GM23338 (cell line): ENCODE measurements around the gene C4A. TPM values are rescaled to one million over a fixed set of nuclear protein-coding genes. Genes with fewer than 3 reads are reported as not detected.
"Not testable (repeated sequence)": the region's sequence is repeated elsewhere in the genome, so short reads cannot be mapped to it uniquely, and the experiment has no call there.

Source experiments
- ATAC-seq: fragments of 200-7000 bp; cut with Tn5 transposase; 3 replicates; pipeline ENCODE4 v1.9.1; 2020
- DNase-seq: peaks from one replicate; pipeline ENCODE4 v3.0.0-alpha.2; 2015; ENCODE audit warnings: low spot score
- H2AFZ ChIP-seq: fragments of 200-600 bp; sonication (generic); 2 replicates; pipeline ENCODE4 v1.8.0; 2016; ENCODE audit warnings: antibody characterized with exemption, mild to moderate bottlenecking, moderate library complexity
- H3F3A ChIP-seq: fragments of 200-600 bp; sonication (generic); replicated peaks from 2 replicates; pipeline ENCODE4 v1.8.0; 2017; ENCODE audit warnings: antibody characterized with exemption, mixed run types, low read depth
- H3K27ac ChIP-seq: fragments of 200-600 bp; sonication (generic); 2 replicates; pipeline ENCODE4 v1.6.1; 2016; ENCODE audit warnings: low read depth
- H3K27me3 ChIP-seq: fragments of 200-600 bp; sonication (generic); 2 replicates; pipeline ENCODE4 v1.8.0; 2016; ENCODE audit warnings: mild to moderate bottlenecking, mixed run types, moderate library complexity; ENCODE audit not compliant: insufficient read depth
- H3K36me3 ChIP-seq: fragments of 200-600 bp; sonication (generic); 2 replicates; pipeline ENCODE4 v1.8.0; 2016; ENCODE audit warnings: mild to moderate bottlenecking; ENCODE audit not compliant: insufficient read depth
- H3K4me1 ChIP-seq: fragments of 200-600 bp; sonication (generic); 2 replicates; pipeline ENCODE4 v1.8.0; 2016; ENCODE audit warnings: mild to moderate bottlenecking, moderate library complexity; ENCODE audit not compliant: insufficient read depth
- H3K4me2 ChIP-seq: fragments of 200-600 bp; sonication (generic); 2 replicates; pipeline ENCODE4 v1.7.1; 2017; ENCODE audit warnings: mixed run types
- H3K4me3 ChIP-seq: fragments of 200-600 bp; sonication (generic); 2 replicates; pipeline ENCODE4 v1.6.1; 2016; ENCODE audit warnings: mixed run types
- H3K79me2 ChIP-seq: fragments of 200-600 bp; sonication (generic); replicated peaks from 2 replicates; pipeline ENCODE4 v1.8.0; 2017; ENCODE audit warnings: mild to moderate bottlenecking; ENCODE audit not compliant: insufficient read depth
- H3K9me2 ChIP-seq: fragments of 200-600 bp; sonication (generic); 2 replicates; pipeline ENCODE4 v1.8.0; 2017; ENCODE audit not compliant: insufficient read depth
- H4K20me1 ChIP-seq: fragments of 200-600 bp; sonication (generic); replicated peaks from 2 replicates; pipeline ENCODE4 v1.8.0; 2017; ENCODE audit warnings: mild to moderate bottlenecking; ENCODE audit not compliant: insufficient read depth
- H3K27ac Mint-ChIP-seq: 2 replicates; pipeline ENCODE4 v1.8.0; 2020; ENCODE audit warnings: inconsistent platforms, mild to moderate bottlenecking, moderate library complexity, mixed read lengths
- H3K27me3 Mint-ChIP-seq: 3 replicates; pipeline ENCODE4 v1.8.0; 2022; ENCODE audit warnings: low read depth, mild to moderate bottlenecking, moderate library complexity, mixed read lengths, inconsistent platforms; ENCODE audit not compliant: insufficient read depth, poor library complexity
- H3K36me3 Mint-ChIP-seq: 3 replicates; pipeline ENCODE4 v1.8.0; 2021; ENCODE audit warnings: low read depth, mild to moderate bottlenecking, inconsistent platforms, moderate library complexity, mixed read lengths
- H3K4me1 Mint-ChIP-seq: 3 replicates; pipeline ENCODE4 v1.8.0; 2020; ENCODE audit warnings: mild to moderate bottlenecking, inconsistent platforms, mixed read lengths
- H3K4me3 Mint-ChIP-seq: 3 replicates; pipeline ENCODE4 v1.8.0; 2021; ENCODE audit warnings: moderate library complexity, mild to moderate bottlenecking, inconsistent platforms, mixed read lengths
- H3K9me3 Mint-ChIP-seq: 3 replicates; pipeline ENCODE4 v1.8.0; 2020; ENCODE audit warnings: moderate library complexity, mild to moderate bottlenecking, inconsistent platforms, mixed read lengths
- CTCF ChIP-seq, 2 experiments: fragments of 200-600 bp in 1 of 2; sonication (generic) in 1 of 2; conservative IDR thresholded peaks; 2 replicates each; pipeline versions ENCODE4 v1.5.1 to v1.6.1; 2016 to 2017; ENCODE audit warnings: antibody characterized with exemption in 2 of 2, low read depth in 2 of 2, mild to moderate bottlenecking in 2 of 2, moderate library complexity in 1 of 2
- ETS1 ChIP-seq: IDR thresholded peaks from 2 replicates; pipeline ENCODE4 v1.6.1; 2016; ENCODE audit warnings: antibody characterized with exemption
- EZH2 ChIP-seq: fragments of 200-600 bp; sonication (generic); IDR thresholded peaks from one replicate; pipeline ENCODE4 v1.8.0; 2017; ENCODE audit warnings: antibody characterized with exemption, mild to moderate bottlenecking, low read depth; ENCODE audit not compliant: unreplicated experiment
- JUNB ChIP-seq: IDR thresholded peaks from one replicate; pipeline ENCODE4 v1.6.1; 2016; ENCODE audit warnings: antibody characterized with exemption; ENCODE audit not compliant: unreplicated experiment
- POLR2AphosphoS5 ChIP-seq: IDR thresholded peaks from 2 replicates; pipeline ENCODE4 v1.6.1; 2016; ENCODE audit warnings: antibody characterized with exemption, low read depth
- REST ChIP-seq: IDR thresholded peaks from one replicate; pipeline ENCODE4 v1.6.1; 2018; ENCODE audit warnings: antibody characterized with exemption; ENCODE audit not compliant: unreplicated experiment
- STAT1 ChIP-seq: IDR thresholded peaks from one replicate; pipeline ENCODE4 v1.6.1; 2016; ENCODE audit warnings: antibody characterized with exemption; ENCODE audit not compliant: unreplicated experiment
- ZNF331 ChIP-seq: fragments of 250-450 bp; sonication (Bioruptor Pico); IDR thresholded peaks from 2 replicates; pipeline ENCODE4 v1.5.0; 2020; ENCODE audit warnings: low read depth, mild to moderate bottlenecking, moderate library complexity
- polyA plus RNA-seq: library from polyadenylated mRNA; unstranded; fragments of >200 nt; fragmentation: Nextera tagmentation; extraction: Ambion mirVana; gene quantifications from 2 replicates; pipeline ENCODE4 v1.2.1, GENCODE V29; 2016
- total RNA-seq: library from RNA; depleted of rRNA; stranded (reverse); fragments of >200 nt; shearing (Covaris generic); gene quantifications from 2 replicates; pipeline ENCODE4 v1.2.3, GENCODE V29; 2014

The C4A gene
- total and polyA plus RNA-seq, 2 experiments from 2014 or later, result 0.48 to 0.97 TPM

- TF ChIP-seq REST (no peak), POLR2AphosphoS5 (no peak), CTCF (conservative IDR thresholded peaks at IDR 0.05; ENCODE audit: low read depth in 2 of 2) (no peak), EZH2 (no peak), STAT1 (no peak), JUNB (no peak), ZNF331 (CRISPR knock-in tag) (no peak), ETS1 (no peak)
These were observed 9.0 kb upstream of the C4A start (continued) for GRCh38 chr6:31972709-31973350.

GRCh38 chr6:31976065-31976464 is 5.8 kb upstream of the C4A start:
- not testable (repeated sequence) for H3K4me3 ChIP-seq, DNase-seq, H4K20me1 ChIP-seq, H3K36me3 ChIP-seq, H3K27ac ChIP-seq, H3K9me2 ChIP-seq, H3K4me3 Mint-ChIP-seq, H3K27ac Mint-ChIP-seq, H3K4me1 ChIP-seq, H2AFZ ChIP-seq, ATAC-seq, H3K27me3 ChIP-seq, H3K4me2 ChIP-seq, H3K4me1 Mint-ChIP-seq, H3F3A ChIP-seq
- H3K9me3 Mint-ChIP-seq, result peaks cover 35% of the 10 kb centered on the region
- peaks cover 42% of the 10 kb centered on the region; the same call in 2 of the 3 replicates for H3K36me3 Mint-ChIP-seq
- peaks cover 11% of the 10 kb centered on the region for H3K79me2 ChIP-seq
- peaks cover 12% of the 10 kb centered on the region for H3K27me3 Mint-ChIP-seq
